Stimulated activated naive CD8-positive, alpha-beta T cell treated with anti-CD3 and anti-CD28 coated beads, Interleukin-15, amount 100 ng/mL, for 72 hours (primary cell): Measurements from ENCODE around the gene SLC1A6.
"Not testable (repeated sequence)": the region's sequence is repeated elsewhere in the genome, so short reads cannot be mapped to it uniquely, and the experiment has no call there.

ENCODE experiments used
- ATAC-seq: fragments of 150-1000 bp; cut with Tn5 transposase; 2 replicates; pipeline ENCODE4 v1.10.0; 2021; ENCODE audit warnings: mild to moderate bottlenecking, moderate library complexity
- DNase-seq, 2 donors: peaks; one replicate each; pipeline ENCODE4 v3.0.0; 2021 to 2022
- H3K27ac Mint-ChIP-seq, 2 donors: one replicate each; pipeline ENCODE4 v1.8.0; 2022; ENCODE audit warnings: mild to moderate bottlenecking in 2 of 2, mixed read lengths in 2 of 2, moderate library complexity in 2 of 2
- H3K27me3 Mint-ChIP-seq: one replicate; pipeline ENCODE4 v1.8.0; 2022; ENCODE audit warnings: mixed read lengths
- H3K4me1 Mint-ChIP-seq: one replicate; pipeline ENCODE4 v1.8.0; 2022; ENCODE audit warnings: mild to moderate bottlenecking, mixed read lengths
- H3K4me3 Mint-ChIP-seq, 2 donors: one replicate each; pipeline ENCODE4 v1.8.0; 2022; ENCODE audit warnings: mild to moderate bottlenecking in 2 of 2, mixed read lengths in 2 of 2, moderate library complexity in 1 of 2
- H3K9me3 Mint-ChIP-seq, 2 donors: one replicate each; pipeline ENCODE4 v1.8.0; 2022; ENCODE audit warnings: mixed read lengths in 2 of 2

The SLC1A6 gene

GRCh38 chr19:14979476-14980255, at the start of gene SLC1A6:
SLC1A6 (minus strand) TSS chr19:14979864; CDS start chr19:14972910, 6,954 bp downstream.
- H3K4me3 Mint-ChIP-seq = peak within 1 kb of the TSS; percentile 48 to 52
- H3K27ac Mint-ChIP-seq = no peak within 1 kb of the TSS
- H3K9me3 Mint-ChIP-seq = no peaks in the 10 kb centered on the region
- H3K4me1 Mint-ChIP-seq = peaks cover 4% of the 10 kb centered on the region
- peaks cover 43% of the 10 kb centered on the region for H3K27me3 Mint-ChIP-seq
- DNase-seq (no peak), ATAC-seq (no peak)

GRCh38 chr19:15028490-15028889, 48.8 kb upstream of the SLC1A6 start:
- no peak overlapping the region for H3K27ac Mint-ChIP-seq
- no peak overlapping the region for H3K4me3 Mint-ChIP-seq
- DNase-seq = no peak
- no peaks in the 10 kb centered on the region for H3K9me3 Mint-ChIP-seq
- no peaks in the 10 kb centered on the region for H3K4me1 Mint-ChIP-seq
- no peak for ATAC-seq
- peaks cover 16% of the 10 kb centered on the region for H3K27me3 Mint-ChIP-seq

- DNase-seq (no peak), ATAC-seq (no peak)
- Mint-ChIP-seq H3K9me3 (no peaks in the 10 kb centered on the region), H3K27ac (no peak overlapping the region), H3K4me3 (no peak overlapping the region), H3K4me1 (no peaks in the 10 kb centered on the region), H3K27me3 (peaks cover 29% of the 10 kb centered on the region)
Observed at GRCh38 chr19:15025217-15025616, 45.6 kb upstream of the SLC1A6 start.

- H3K27me3 Mint-ChIP-seq = peaks cover 30% of the 10 kb centered on the region
- H3K4me3 Mint-ChIP-seq = no peak overlapping the region
- no peak for ATAC-seq
- H3K4me1 Mint-ChIP-seq = no peaks in the 10 kb centered on the region
- no peak for DNase-seq
- H3K27ac Mint-ChIP-seq = no peak overlapping the region
- H3K9me3 Mint-ChIP-seq = no peaks in the 10 kb centered on the region
Observed at GRCh38 chr19:15022752-15023151, 43.1 kb upstream of the SLC1A6 start.

- ATAC-seq = no peak
- no peak overlapping the region for H3K4me3 Mint-ChIP-seq
- no peaks in the 10 kb centered on the region for H3K9me3 Mint-ChIP-seq
- DNase-seq = no peak
- H3K4me1 Mint-ChIP-seq = no peaks in the 10 kb centered on the region
- H3K27ac Mint-ChIP-seq = no peak overlapping the region
- peaks cover 37% of the 10 kb centered on the region for H3K27me3 Mint-ChIP-seq
Observed at GRCh38 chr19:15021286-15022007, 41.8 kb upstream of the SLC1A6 start.

GRCh38 chr19:15018836-15019235, 39.2 kb upstream of the SLC1A6 start:
- H3K27ac Mint-ChIP-seq, H3K4me3 Mint-ChIP-seq, H3K4me1 Mint-ChIP-seq, DNase-seq, H3K9me3 Mint-ChIP-seq, ATAC-seq: not testable (repeated sequence)
- peaks cover 26% of the 10 kb centered on the region for H3K27me3 Mint-ChIP-seq

- Mint-ChIP-seq H3K27me3 (peaks cover 42% of the 10 kb centered on the region), H3K4me3 (no peak overlapping the region), H3K4me1 (no peaks in the 10 kb centered on the region), H3K9me3 (no peaks in the 10 kb centered on the region), H3K27ac (no peak overlapping the region)
- DNase-seq = no peak
- no peak for ATAC-seq
Observed at GRCh38 chr19:15015946-15016542, 36.4 kb upstream of the SLC1A6 start.

GRCh38 chr19:15014579-15014978, 34.9 kb upstream of the SLC1A6 start:
- Mint-ChIP-seq H3K4me1 (no peaks in the 10 kb centered on the region), H3K4me3 (no peak overlapping the region), H3K27ac (no peak overlapping the region), H3K27me3 (peaks cover 48% of the 10 kb centered on the region), H3K9me3 (no peaks in the 10 kb centered on the region)
- ATAC-seq = no peak
- DNase-seq = no peak

GRCh38 chr19:15010501-15011300, 31.0 kb upstream of the SLC1A6 start:
- DNase-seq (no peak), ATAC-seq (no peak)
- Mint-ChIP-seq H3K27ac (no peak overlapping the region), H3K27me3 (peaks cover 42% of the 10 kb centered on the region), H3K9me3 (no peaks in the 10 kb centered on the region), H3K4me1 (no peaks in the 10 kb centered on the region), H3K4me3 (no peak overlapping the region)

- Mint-ChIP-seq H3K9me3 (no peaks in the 10 kb centered on the region), H3K27me3 (peaks cover 41% of the 10 kb centered on the region)
Observed at GRCh38 chr19:15008308-15008707, 28.6 kb upstream of the SLC1A6 start.

GRCh38 chr19:14997981-14998380, 18.3 kb upstream of the SLC1A6 start:
- Mint-ChIP-seq H3K9me3 (no peaks in the 10 kb centered on the region), H3K4me1 (no peaks in the 10 kb centered on the region), H3K27ac (no peak overlapping the region), H3K27me3 (peaks cover 27% of the 10 kb centered on the region), H3K4me3 (no peak overlapping the region)
- ATAC-seq (no peak), DNase-seq (no peak)

More at GRCh38 chr19:15008308-15008707, 28.6 kb upstream of the SLC1A6 start:
- Mint-ChIP-seq H3K4me1 (no peaks in the 10 kb centered on the region), H3K4me3 (no peak overlapping the region), H3K27ac (no peak overlapping the region)
- DNase-seq (no peak), ATAC-seq (no peak)

- Mint-ChIP-seq H3K4me3 (no peak overlapping the region), H3K27ac (no peak overlapping the region), H3K4me1 (no peaks in the 10 kb centered on the region), H3K9me3 (no peaks in the 10 kb centered on the region), H3K27me3 (peaks cover 20% of the 10 kb centered on the region)
- DNase-seq (no peak), ATAC-seq (no peak)
Observed at GRCh38 chr19:14992780-14993179, 13.1 kb upstream of the SLC1A6 start.

GRCh38 chr19:14985133-14985532, 5.5 kb upstream of the SLC1A6 start:
- peaks cover 0 to 6% of the 10 kb centered on the region in 2 donors for H3K9me3 Mint-ChIP-seq
- H3K4me1 Mint-ChIP-seq = no peaks in the 10 kb centered on the region
- H3K27ac Mint-ChIP-seq = no peak overlapping the region
- H3K4me3 Mint-ChIP-seq = no peak overlapping the region
- H3K27me3 Mint-ChIP-seq = peaks cover 21% of the 10 kb centered on the region
- ATAC-seq (no peak), DNase-seq (peak in 1 of 2 donors; percentile 13)

GRCh38 chr19:14978161-14978776, 1.4 kb downstream of the SLC1A6 start:
- no peaks in the 10 kb centered on the region for H3K9me3 Mint-ChIP-seq
- peaks cover 4% of the 10 kb centered on the region for H3K4me1 Mint-ChIP-seq
- DNase-seq (no peak), ATAC-seq (no peak)
- H3K4me3 Mint-ChIP-seq = no peak overlapping the region
- H3K27me3 Mint-ChIP-seq = peaks cover 50% of the 10 kb centered on the region
- H3K27ac Mint-ChIP-seq = no peak overlapping the region

- Mint-ChIP-seq H3K4me1 (peaks cover 4% of the 10 kb centered on the region), H3K9me3 (no peaks in the 10 kb centered on the region), H3K27ac (no peak overlapping the region), H3K27me3 (peaks cover 50% of the 10 kb centered on the region), H3K4me3 (no peak overlapping the region)
- DNase-seq (no peak), ATAC-seq (no peak)
Observed at GRCh38 chr19:14977128-14977527, 2.5 kb downstream of the SLC1A6 start.
